Karpas-422 (cell line): ENCODE results near the gene VSIG4. TPM values are rescaled to one million over a fixed set of nuclear protein-coding genes. Genes with fewer than 3 reads are reported as not detected.
"Not testable (repeated sequence)": the region's sequence is repeated elsewhere in the genome, so short reads cannot be mapped to it uniquely, and the experiment has no call there.

Experiments
- DNase-seq: peaks from one replicate; pipeline ENCODE4 v3.0.0-alpha.2; 2015
- H2AFZ ChIP-seq: fragments of 200-600 bp; sonication (generic); 2 replicates; pipeline ENCODE4 v1.6.1; 2014; ENCODE audit warnings: antibody characterized with exemption, low read length, mixed read lengths
- H3K27ac ChIP-seq: fragments of 200-600 bp; sonication (generic); 2 replicates; pipeline ENCODE4 v1.5.1; 2014; ENCODE audit warnings: mild to moderate bottlenecking, low read length, moderate library complexity
- H3K27me3 ChIP-seq: fragments of 200-600 bp; sonication (generic); 2 replicates; pipeline ENCODE4 v1.6.1; 2014; ENCODE audit warnings: low read length, mixed read lengths
- H3K36me3 ChIP-seq: fragments of 200-600 bp; sonication (generic); 2 replicates; pipeline ENCODE4 v1.6.1; 2014; ENCODE audit warnings: low read length, mixed read lengths; ENCODE audit not compliant: insufficient read depth
- H3K4me1 ChIP-seq: fragments of 200-600 bp; sonication (generic); 2 replicates; pipeline ENCODE4 v1.6.1; 2014; ENCODE audit warnings: mild to moderate bottlenecking, low read length, mixed read lengths
- H3K4me2 ChIP-seq: fragments of 200-600 bp; sonication (generic); 2 replicates; pipeline ENCODE4 v1.6.1; 2014; ENCODE audit warnings: low read length, low read depth, mild to moderate bottlenecking; ENCODE audit not compliant: poor library complexity, severe bottlenecking
- H3K4me3 ChIP-seq: fragments of 200-600 bp; sonication (generic); 2 replicates; pipeline ENCODE4 v1.5.1; 2014; ENCODE audit warnings: mild to moderate bottlenecking, antibody characterized with exemption, low read length, mixed read lengths
- H3K79me2 ChIP-seq: fragments of 200-600 bp; sonication (generic); 2 replicates; pipeline ENCODE4 v1.6.1; 2014; ENCODE audit warnings: mild to moderate bottlenecking, low read length, mixed read lengths
- H3K9ac ChIP-seq: fragments of 200-600 bp; sonication (generic); 2 replicates; pipeline ENCODE4 v1.6.0; 2014; ENCODE audit warnings: low read length
- H3K9me2 ChIP-seq: fragments of 200-600 bp; sonication (generic), shearing (Covaris generic); replicated peaks from 2 replicates; pipeline ENCODE4 v1.6.0; 2014; ENCODE audit warnings: mild to moderate bottlenecking, low read length, moderate library complexity; ENCODE audit not compliant: insufficient read depth
- H3K9me3 ChIP-seq: fragments of 300-700, 200-600 bp; sonication (generic); 2 replicates; pipeline ENCODE4 v1.6.1; 2014; ENCODE audit warnings: low read length, mixed read lengths
- H4K20me1 ChIP-seq: fragments of 200-600 bp; sonication (generic); 2 replicates; pipeline ENCODE4 v1.6.1; 2014; ENCODE audit warnings: mild to moderate bottlenecking, antibody characterized with exemption, low read length, low read depth; ENCODE audit not compliant: insufficient read depth
- total RNA-seq: library from RNA; depleted of rRNA; stranded (reverse); fragments of >200 nt; shearing (Covaris generic); gene quantifications from 2 replicates; pipeline ENCODE4 v1.2.3, GENCODE V29; 2014; ENCODE audit warnings: low replicate concordance; rRNA removed

Gene VSIG4, protein sequence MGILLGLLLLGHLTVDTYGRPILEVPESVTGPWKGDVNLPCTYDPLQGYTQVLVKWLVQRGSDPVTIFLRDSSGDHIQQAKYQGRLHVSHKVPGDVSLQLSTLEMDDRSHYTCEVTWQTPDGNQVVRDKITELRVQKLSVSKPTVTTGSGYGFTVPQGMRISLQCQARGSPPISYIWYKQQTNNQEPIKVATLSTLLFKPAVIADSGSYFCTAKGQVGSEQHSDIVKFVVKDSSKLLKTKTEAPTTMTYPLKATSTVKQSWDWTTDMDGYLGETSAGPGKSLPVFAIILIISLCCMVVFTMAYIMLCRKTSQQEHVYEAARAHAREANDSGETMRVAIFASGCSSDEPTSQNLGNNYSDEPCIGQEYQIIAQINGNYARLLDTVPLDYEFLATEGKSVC
- not detected in 2 replicates for total RNA-seq

DNA sequence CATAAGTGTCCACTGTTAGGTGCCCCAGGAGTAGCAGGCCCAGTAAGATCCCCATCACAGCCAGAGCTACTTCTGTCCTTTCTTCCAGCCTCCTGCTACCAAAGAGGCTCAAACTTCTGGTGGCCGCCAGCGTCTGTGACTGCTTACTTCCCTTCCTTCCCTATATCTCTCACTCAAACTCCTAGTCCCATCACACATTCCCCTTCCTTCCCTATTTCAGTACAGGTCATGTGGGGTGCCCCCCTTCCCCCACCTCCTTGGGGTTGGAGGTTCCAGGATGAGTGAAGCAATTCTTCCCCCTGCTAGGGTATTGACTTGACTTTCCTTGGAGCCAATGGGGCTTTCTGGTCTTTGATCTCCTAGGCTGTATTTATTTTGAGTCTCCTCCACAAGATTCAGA is at the start of gene VSIG4:
VSIG4 (minus strand) TSS at position 137 of the 400 bp plus-strand sequence; CDS start at position 55, 82 bp downstream.
- Histone ChIP-seq H2AFZ (no peak within 1 kb of the TSS), H3K9ac (no peak within 1 kb of the TSS), H3K4me1 (no peaks in the 10 kb centered on the region), H3K4me3 (no peak within 1 kb of the TSS), H3K79me2 (no peaks in the 10 kb centered on the region), H3K27me3 (no peaks in the 10 kb centered on the region), H4K20me1 (no peaks in the 10 kb centered on the region), H3K4me2 (no peak within 1 kb of the TSS), H3K36me3 (no peaks in the 10 kb centered on the region), H3K27ac (no peak within 1 kb of the TSS), H3K9me3 (no peaks in the 10 kb centered on the region), H3K9me2 (no peaks in the 10 kb centered on the region)
- DNase-seq = no peak

DNA sequence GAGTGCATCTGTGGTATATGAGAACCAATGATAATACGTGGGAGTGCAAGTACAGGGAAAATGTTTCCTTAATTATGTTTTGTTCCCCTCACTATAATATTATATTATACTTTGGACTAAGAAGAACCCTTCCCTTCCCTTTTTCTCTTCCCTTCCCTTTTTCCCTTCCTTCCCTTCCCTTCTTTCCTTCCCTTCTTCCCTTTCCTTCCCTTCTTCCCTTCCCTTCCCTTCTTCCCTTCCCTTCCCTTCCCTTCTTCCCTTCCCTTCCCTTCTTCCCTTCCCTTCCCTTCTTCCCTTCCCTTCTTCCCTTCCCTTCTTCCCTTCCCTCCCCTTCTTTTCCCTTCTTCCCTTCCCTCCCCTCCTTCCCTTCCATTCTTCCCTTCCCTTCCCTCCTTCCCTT is 36.9 kb upstream of the VSIG4 start:
- no peaks in the 10 kb centered on the region for H3K4me1 ChIP-seq
- DNase-seq = no peak
- H3K4me2 ChIP-seq = no peak overlapping the region
- no peak overlapping the region for H3K27ac ChIP-seq
- H3K9me3 ChIP-seq = no peaks in the 10 kb centered on the region; the same call in 1 of the 2 replicates
- H3K9ac ChIP-seq = no peak overlapping the region
- H3K79me2 ChIP-seq = no peaks in the 10 kb centered on the region
- H4K20me1 ChIP-seq = no peaks in the 10 kb centered on the region
- no peaks in the 10 kb centered on the region for H3K36me3 ChIP-seq
- no peaks in the 10 kb centered on the region for H3K9me2 ChIP-seq
- H3K4me3 ChIP-seq = no peak overlapping the region
- no peaks in the 10 kb centered on the region for H3K27me3 ChIP-seq
- no peak overlapping the region for H2AFZ ChIP-seq

DNA sequence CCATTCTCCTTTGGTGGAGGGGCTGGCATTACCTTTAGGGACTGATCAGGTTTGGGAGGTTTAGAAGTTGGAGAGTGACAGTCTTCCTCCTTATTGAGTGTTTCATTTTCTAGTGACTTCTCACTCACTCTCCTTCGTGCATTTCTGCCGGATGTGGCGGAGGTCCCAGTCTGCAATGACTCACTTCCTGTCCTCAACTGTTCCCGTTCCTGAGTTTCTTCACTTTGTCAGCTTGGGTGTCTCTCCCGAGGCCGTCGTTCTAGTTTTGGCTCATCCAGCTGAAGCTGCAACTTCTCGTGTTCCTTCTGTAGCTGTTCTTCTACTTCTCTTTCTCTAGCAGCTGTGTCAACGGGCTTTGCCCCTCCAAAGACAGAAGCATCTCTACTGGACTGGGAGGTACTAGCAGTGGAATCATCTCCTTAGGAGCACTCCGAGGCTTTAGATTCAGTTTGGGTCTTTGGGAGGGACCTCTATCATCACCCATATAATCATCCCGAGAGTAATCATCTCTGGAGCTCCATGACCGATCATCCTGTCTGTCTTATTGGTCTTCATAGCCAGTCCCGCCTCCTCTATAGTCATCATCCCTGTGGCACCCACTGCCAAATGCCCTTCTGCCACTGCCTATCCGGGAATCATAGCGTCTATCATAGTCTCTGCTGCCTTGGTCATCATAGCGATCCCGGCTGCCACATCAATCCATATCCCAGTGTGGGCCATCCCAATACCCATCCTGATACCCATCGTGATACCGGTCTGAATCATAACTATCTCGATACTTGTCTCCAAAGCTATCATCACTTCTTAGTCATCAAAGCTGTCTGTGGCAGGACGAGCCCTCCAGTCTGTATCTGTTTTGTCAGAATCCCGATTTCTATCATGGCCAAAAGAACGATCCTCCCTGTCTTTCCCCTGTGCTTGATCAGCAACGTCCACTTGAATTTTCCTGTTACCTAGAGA is 35.3 kb upstream of the VSIG4 start:
- H3K27me3 ChIP-seq = no peaks in the 10 kb centered on the region
- H3K36me3 ChIP-seq = no peaks in the 10 kb centered on the region
- no peaks in the 10 kb centered on the region for H3K4me1 ChIP-seq
- H3K4me3 ChIP-seq = no peak overlapping the region
- no peak overlapping the region for H3K4me2 ChIP-seq
- H3K9ac ChIP-seq = no peak overlapping the region
- DNase-seq = no peak
- H3K27ac ChIP-seq = no peak overlapping the region
- H3K79me2 ChIP-seq = no peaks in the 10 kb centered on the region
- H4K20me1 ChIP-seq = no peaks in the 10 kb centered on the region
- peak overlapping the region; percentile 52; the same call in 1 of the 2 replicates for H2AFZ ChIP-seq
- no peaks in the 10 kb centered on the region for H3K9me2 ChIP-seq
- no peaks in the 10 kb centered on the region; the same call in 1 of the 2 replicates for H3K9me3 ChIP-seq

DNA sequence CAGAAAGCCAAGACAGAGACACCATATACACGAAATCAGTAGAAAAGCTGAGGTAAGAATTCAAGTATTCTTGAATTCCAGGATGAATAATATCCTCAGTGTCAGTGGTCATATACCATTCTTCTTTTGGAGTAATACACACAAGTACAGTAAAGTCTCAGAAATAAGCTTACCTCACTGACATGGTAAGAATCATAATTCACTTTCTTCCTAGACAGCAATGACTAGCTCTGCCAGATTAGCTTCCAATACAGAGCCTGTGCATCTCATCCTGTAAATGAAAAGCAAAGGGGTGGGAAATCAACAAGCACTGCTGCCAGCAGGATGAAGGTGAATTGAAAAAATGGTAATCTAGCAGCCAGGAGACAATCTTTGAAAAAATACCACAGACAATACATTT is 31.2 kb upstream of the VSIG4 start:
- DNase-seq = no peak
- Histone ChIP-seq H3K79me2 (no peaks in the 10 kb centered on the region), H3K27me3 (no peaks in the 10 kb centered on the region), H3K4me1 (no peaks in the 10 kb centered on the region), H3K4me2 (no peak overlapping the region), H3K9me2 (no peaks in the 10 kb centered on the region), H4K20me1 (no peaks in the 10 kb centered on the region), H3K27ac (no peak overlapping the region), H3K4me3 (no peak overlapping the region), H3K9me3 (no peaks in the 10 kb centered on the region; the same call in 1 of the 2 replicates), H2AFZ (no peak overlapping the region), H3K36me3 (no peaks in the 10 kb centered on the region), H3K9ac (no peak overlapping the region)

DNA sequence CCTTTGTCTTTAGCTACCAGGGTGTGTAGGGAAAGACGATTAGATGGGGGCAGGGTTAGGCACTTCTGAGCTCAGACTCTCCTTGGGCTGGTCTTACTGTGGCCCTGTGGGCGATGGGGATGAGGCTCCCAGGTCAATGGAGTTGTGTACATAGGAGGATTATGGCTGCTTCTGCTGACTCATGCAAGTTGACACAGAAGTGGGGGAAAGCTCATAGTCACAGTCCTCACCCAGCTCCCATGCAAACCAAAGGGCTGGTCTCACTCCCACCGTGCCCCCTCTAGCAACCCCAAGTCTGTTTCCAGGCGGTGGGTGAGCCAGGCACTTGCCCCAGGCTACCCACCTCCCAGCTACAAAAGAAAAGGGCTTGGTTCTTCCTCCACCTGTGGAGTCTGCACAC is 24.4 kb upstream of the VSIG4 start:
- H3K9me3 ChIP-seq = no peaks in the 10 kb centered on the region; the same call in 1 of the 2 replicates
- no peak overlapping the region for H3K27ac ChIP-seq
- H2AFZ ChIP-seq = no peak overlapping the region
- no peak overlapping the region for H3K4me3 ChIP-seq
- no peak overlapping the region for H3K9ac ChIP-seq
- H3K27me3 ChIP-seq = no peaks in the 10 kb centered on the region
- no peak for DNase-seq
- no peaks in the 10 kb centered on the region for H4K20me1 ChIP-seq
- H3K4me1 ChIP-seq = no peaks in the 10 kb centered on the region
- no peaks in the 10 kb centered on the region for H3K79me2 ChIP-seq
- no peaks in the 10 kb centered on the region for H3K36me3 ChIP-seq
- no peaks in the 10 kb centered on the region for H3K9me2 ChIP-seq
- no peak overlapping the region for H3K4me2 ChIP-seq

DNA sequence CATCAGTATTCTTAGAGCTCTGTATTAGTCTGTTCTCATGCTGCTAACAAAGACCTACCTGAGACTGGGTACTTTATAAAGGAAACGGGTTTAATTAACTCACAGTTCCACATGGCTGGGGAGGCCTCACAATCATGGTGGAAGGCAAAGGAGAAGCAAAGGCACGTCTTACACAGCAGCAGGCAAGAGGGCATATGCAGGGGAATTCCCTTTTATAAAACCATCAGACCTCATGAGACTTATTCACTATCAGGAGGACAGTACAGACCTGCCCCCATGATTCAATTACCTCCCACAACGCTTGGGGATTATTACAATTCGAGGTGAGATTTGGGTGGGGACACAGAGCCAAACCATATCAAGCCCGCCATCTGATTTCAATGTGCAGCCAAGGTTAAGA is 17.1 kb upstream of the VSIG4 start:
- not testable (repeated sequence) for H3K9me3 ChIP-seq, H2AFZ ChIP-seq, H3K9me2 ChIP-seq, H3K27ac ChIP-seq, H3K4me2 ChIP-seq, H3K4me1 ChIP-seq, H3K4me3 ChIP-seq, H3K36me3 ChIP-seq, H3K79me2 ChIP-seq, H3K27me3 ChIP-seq, H3K9ac ChIP-seq, H4K20me1 ChIP-seq
- DNase-seq = peak; percentile 5

DNA sequence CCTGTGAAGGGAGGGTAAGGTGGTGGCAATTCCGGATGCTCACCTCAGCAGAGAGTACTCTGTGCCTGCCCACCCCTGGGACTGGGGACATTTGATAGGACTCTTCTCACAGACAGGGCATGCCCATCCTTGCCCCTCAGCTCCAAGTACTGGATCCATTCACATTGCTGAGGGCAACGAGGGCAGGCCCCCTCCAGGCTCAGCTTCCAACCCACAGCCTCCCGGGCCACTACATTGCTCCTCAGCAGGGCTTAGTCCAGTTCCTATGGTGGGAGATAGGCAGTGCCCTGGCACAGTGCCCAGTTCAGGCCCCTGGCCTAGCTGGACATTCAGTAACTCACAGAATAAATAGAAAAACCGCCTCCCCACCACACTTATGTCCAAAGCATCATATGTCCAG is 15.1 kb upstream of the VSIG4 start:
- no peak overlapping the region for H2AFZ ChIP-seq
- H4K20me1 ChIP-seq = no peaks in the 10 kb centered on the region
- no peak for DNase-seq
- no peak overlapping the region for H3K4me2 ChIP-seq
- H3K27ac ChIP-seq = no peak overlapping the region
- H3K27me3 ChIP-seq = no peaks in the 10 kb centered on the region
- no peaks in the 10 kb centered on the region for H3K79me2 ChIP-seq
- H3K9ac ChIP-seq = no peak overlapping the region
- H3K36me3 ChIP-seq = no peaks in the 10 kb centered on the region
- no peaks in the 10 kb centered on the region for H3K9me2 ChIP-seq
- no peaks in the 10 kb centered on the region for H3K9me3 ChIP-seq
- H3K4me1 ChIP-seq = no peaks in the 10 kb centered on the region
- H3K4me3 ChIP-seq = no peak overlapping the region

DNA sequence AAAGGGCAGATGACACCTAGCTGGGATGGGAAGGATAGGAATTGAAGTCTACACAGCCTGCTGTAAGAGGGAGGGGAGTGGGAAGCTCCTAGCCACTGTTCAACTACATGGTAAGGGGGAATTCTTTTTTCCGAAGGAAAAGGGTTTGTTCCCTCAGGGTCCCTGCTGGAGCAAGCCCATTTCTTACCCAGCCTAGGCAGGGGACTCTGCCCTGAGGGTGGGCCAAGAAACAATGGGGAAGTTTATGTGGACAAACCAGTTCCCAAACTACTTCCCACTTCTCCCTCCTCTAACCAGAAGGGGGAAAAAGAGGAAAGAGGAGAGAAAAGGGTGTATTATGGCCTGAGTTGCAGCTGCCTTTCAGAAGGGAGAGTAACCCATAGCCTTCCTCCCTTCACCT is 13.5 kb upstream of the VSIG4 start:
- Histone ChIP-seq H3K9me3 (no peaks in the 10 kb centered on the region), H3K9me2 (no peaks in the 10 kb centered on the region), H3K79me2 (no peaks in the 10 kb centered on the region), H2AFZ (no peak overlapping the region), H3K9ac (no peak overlapping the region), H3K4me2 (no peak overlapping the region), H3K4me3 (no peak overlapping the region), H3K36me3 (no peaks in the 10 kb centered on the region), H3K27me3 (no peaks in the 10 kb centered on the region), H3K27ac (no peak overlapping the region), H4K20me1 (no peaks in the 10 kb centered on the region), H3K4me1 (no peaks in the 10 kb centered on the region)
- no peak for DNase-seq
